Measurements from ENCODE around the gene PRPF38B. TPM values are rescaled to one million over a fixed set of nuclear protein-coding genes. Genes with fewer than 3 reads are reported as not detected.

PRPF38B gene
- total and polyA plus RNA-seq, 10 of the 15 experiments (the other 5 are each of a cell fraction or from before 2014, with no cell fraction given): 32.9 to 79.2 (median 47.8) TPM

- TF ChIP-seq NFYB (IDR thresholded peaks at IDR 0.05; ENCODE audit: insufficient read depth, low read depth, low read length) (no peak), ZBTB4 (CRISPR knock-in tag; IDR thresholded peaks at IDR 0.05) (no peak), RELA (IDR thresholded peaks at IDR 0.05; ENCODE audit: borderline replicate concordance, partially characterized antibody) (no peak), CHD2 (IDR thresholded peaks at IDR 0.05; ENCODE audit: borderline replicate concordance, low read depth, low read length) (no peak)
These were observed 34.6 kb upstream of the PRPF38B start (continued) for GRCh38 chr1:108657356-108658080.

GRCh38 chr1:108661030-108661609, 31.0 kb upstream of the PRPF38B start, which contains the start of gene HENMT1:
TSS of gene HENMT1 (minus strand) at chr1:108661093. CDS start at chr1:108659884, 1,209 bp downstream.
- Histone ChIP-seq H4K20me1 (ENCODE audit: control insufficient read depth, insufficient read depth) (no peaks in the 10 kb centered on the region), H3K9me3 (replicated peaks; ENCODE audit: control insufficient read depth, insufficient read depth, low read length) (no peaks in the 10 kb centered on the region), H3K4me3 (peak within 1 kb of the TSS; percentile 62), H3K9ac (ENCODE audit: control insufficient read depth, insufficient read depth, low read length) (peak within 1 kb of the TSS; percentile 88), H3K4me1 (ENCODE audit: control insufficient read depth, insufficient read depth, low read length) (peaks cover 10% of the 10 kb centered on the region; the same call in 1 of the 2 replicates), H3K79me2 (ENCODE audit: control insufficient read depth, insufficient read depth, low read length) (no peaks in the 10 kb centered on the region; the same call in 1 of the 2 replicates), H3K36me3 (ENCODE audit: control insufficient read depth in 2 of 2, insufficient read depth in 2 of 2, low read length in 1 of 2) (no peaks in the 10 kb centered on the region), H3K4me2 (ENCODE audit: control insufficient read depth, insufficient read depth) (peak within 1 kb of the TSS; percentile 95), H3K27ac (ENCODE audit: control insufficient read depth, insufficient read depth) (peak within 1 kb of the TSS; percentile 82), H2AFZ (ENCODE audit: control insufficient read depth, low read depth, low read length) (peak within 1 kb of the TSS; percentile 94), H3K27me3 (replicated peaks in 1 of 2; ENCODE audit: control insufficient read depth in 2 of 2, insufficient read depth in 2 of 2, low read length in 1 of 2) (no peaks in the 10 kb centered on the region)
- 1% methylated on average over 72 of the region's 81 CpGs for WGBS (ENCODE audit: insufficient coverage, insufficient replicate concordance, low lambda C conversion rate, missing lambda C conversion rate)
- FAIRE-seq (no peak), ATAC-seq (peak; percentile 91), DNase-seq (ENCODE audit: low read depth, low spot score) (peak; percentile 23)
- RAD21 ChIA-PET (ENCODE audit: unreplicated experiment): interaction anchor here (0.8 to 2.8 kb wide), 4 partner anchors 17 to 33 kb away, joined by 3 to 12 read pairs (median 5); partner anchors contain the start of gene PRPF38B
- POLR2A ChIA-PET: interaction anchor here (1.4 kb wide), 1 partner anchor 31 kb away, joined by 7 read pairs; the partner anchor contains the start of gene PRPF38B
- intact Hi-C loops (cut with micrococcal nuclease; ENCODE audit: unreplicated experiment) (loop anchor here (5.0 kb wide), 1 partner anchor 104 kb away; no protein-coding TSS in a partner anchor), in situ Hi-C loops (cut with MboI) (no loop called here)
- CTCF ChIA-PET: interaction anchor here (1.5 to 1.6 kb wide), 2 partner anchors 17 to 31 kb away, joined by 5 read pairs; partner anchors contain the start of gene PRPF38B
- BruUV-seq (replicated peaks): no TSS peak
- SMC1A ChIA-PET (ENCODE audit: uncharacterized antibody, unreplicated experiment): interaction anchor here (0.6 to 2.6 kb wide), 5 partner anchors 21 to 124 kb away, joined by 3 to 10 read pairs (median 4); partner anchors contain the start of gene PRPF38B
- TF ChIP-seq PML (IDR thresholded peaks at IDR 0.05; ENCODE audit: low read length): no peak
- no peak for TF ChIP-seq BMI1 (IDR thresholded peaks at IDR 0.05; ENCODE audit: borderline replicate concordance)
- peak; percentile 83 for TF ChIP-seq KLF5 (IDR thresholded peaks at IDR 0.05; ENCODE audit: partially characterized antibody)
- no peak for TF ChIP-seq NFYA (IDR thresholded peaks at IDR 0.05; ENCODE audit: borderline replicate concordance, low read depth, low read length)
- no peak for TF ChIP-seq ZZZ3 (IDR thresholded peaks at IDR 0.05; ENCODE audit: control insufficient read depth, insufficient read length, low read depth)
- TF ChIP-seq ZNF274 (IDR thresholded peaks at IDR 0.05; ENCODE audit: insufficient read depth, insufficient read length): no peak
- no peak for TF ChIP-seq ZBED1 (IDR thresholded peaks at IDR 0.05; ENCODE audit: borderline replicate concordance)
- no peak for TF ChIP-seq EED (IDR thresholded peaks at IDR 0.05; ENCODE audit: low read depth)
- no peak for TF ChIP-seq CBX3 (IDR thresholded peaks at IDR 0.05; ENCODE audit: borderline replicate concordance, low read depth)
- TF ChIP-seq BCL11A (IDR thresholded peaks at IDR 0.05; ENCODE audit: low read depth, low read length): no peak
- TF ChIP-seq BACH1 (IDR thresholded peaks at IDR 0.05; ENCODE audit: borderline replicate concordance): peak; percentile 24; the same call in 1 of the 2 replicates
- no peak for TF ChIP-seq SUPT20H (IDR thresholded peaks at IDR 0.05; ENCODE audit: borderline replicate concordance, control insufficient read depth, low read depth, low read length)
- no peak for TF ChIP-seq ATF2 (IDR thresholded peaks at IDR 0.05; ENCODE audit: low read length)
- peak; percentile 93 for TF ChIP-seq ZNF207 (IDR thresholded peaks at IDR 0.05; ENCODE audit: borderline replicate concordance)
